Spleen (tissue), 11 donors: ENCODE data around the gene KCNE3. TPM values are rescaled to one million over a fixed set of nuclear protein-coding genes. Genes with fewer than 3 reads are reported as not detected.

Experiments
- DNase-seq: peaks from one replicate; pipeline ENCODE4 v3.0.0-alpha.2; 2020
- H3K27ac ChIP-seq, 8 donors: fragments of 200-600 bp; sonication (generic) in 7 of 8; 1 replicate in 4 of 8; 2 replicates in 4 of 8; pipeline versions ENCODE4 v1.5.0 to v1.8.0; 2016 to 2021; ENCODE audit warnings: inconsistent platforms in 4 of 8, mild to moderate bottlenecking in 4 of 8, moderate library complexity in 1 of 8
- H3K27me3 ChIP-seq, 7 donors: fragments of 200-600 bp; sonication (generic) in 6 of 7; replicated peaks in 1 of 7; 1 replicate in 4 of 7; 2 replicates in 3 of 7; pipeline versions ENCODE4 v1.5.0 to v1.8.0; 2016 to 2021; ENCODE audit warnings: inconsistent platforms in 3 of 7, mild to moderate bottlenecking in 1 of 7
- H3K36me3 ChIP-seq, 6 donors: fragments of 200-600 bp; sonication (generic) in 5 of 6; 1 replicate in 4 of 6; 2 replicates in 2 of 6; pipeline versions ENCODE4 v1.5.0 to v1.8.0; 2016 to 2021; ENCODE audit warnings: inconsistent platforms in 2 of 6
- H3K4me1 ChIP-seq, 6 donors: fragments of 200-600 bp; sonication (generic) in 5 of 6; 1 replicate in 3 of 6; 2 replicates in 3 of 6; pipeline versions ENCODE4 v1.5.0 to v1.8.0; 2016 to 2021; ENCODE audit warnings: inconsistent platforms in 3 of 6
- H3K4me3 ChIP-seq, 8 donors: fragments of 200-600 bp; sonication (generic) in 7 of 8; 1 replicate in 4 of 8; 2 replicates in 4 of 8; pipeline versions ENCODE4 v1.5.0 to v1.8.0; 2016 to 2021; ENCODE audit warnings: inconsistent platforms in 4 of 8, mild to moderate bottlenecking in 4 of 8, moderate library complexity in 2 of 8
- H3K9me3 ChIP-seq, 8 donors: fragments of 200-600 bp; sonication (generic) in 7 of 8; 1 replicate in 4 of 8; 2 replicates in 4 of 8; pipeline versions ENCODE4 v1.5.0 to v1.8.0; 2016 to 2021; ENCODE audit warnings: inconsistent platforms in 4 of 8
- CTCF ChIP-seq, 11 experiments: fragments of 200-600 bp in 7 of 11; fragments of 450-650 bp in 4 of 11; sonication (generic) in 4 of 11; IDR thresholded peaks in 8 of 11; conservative IDR thresholded peaks in 3 of 11; 1 replicate in 7 of 11; 2 replicates in 4 of 11; pipeline versions ENCODE4 v1.4.0 to v1.8.0; 2016 to 2021; ENCODE audit warnings: antibody characterized with exemption in 11 of 11, inconsistent platforms in 4 of 11, mild to moderate bottlenecking in 1 of 11
- POLR2A ChIP-seq, 3 donors: fragments of 450-650 bp; IDR thresholded peaks; one replicate each; pipeline ENCODE4 v1.5.1; 2017; ENCODE audit warnings: antibody characterized with exemption in 3 of 3, mild to moderate bottlenecking in 1 of 3
- POLR2AphosphoS5 ChIP-seq, 3 donors: sonication (generic); formaldehyde crosslinking; IDR thresholded peaks; one replicate each; pipeline ENCODE4 v1.5.1; 2017; ENCODE audit warnings: antibody characterized with exemption in 3 of 3
- WGBS, 5 donors: extraction: QIAGEN DNeasy Blood & Tissue Kit in 3 of 5; methylation state at CpG; one replicate each; pipeline versions ENCODE4 v1.1.5 to v1.1.7; 2013 to 2018; 5-methylcytosine and 5-hydroxymethylcytosine counted together
- intact Hi-C: fragments of 100-400 bp; cut with DNase I; formaldehyde crosslinking; loops from one replicate; pipeline ENCODE4 v1.15.0; 2023; ENCODE audit warnings: low total_unique reads
- polyA plus RNA-seq, 3 donors: library from polyadenylated mRNA; stranded (reverse); fragments of 200-250 nt; gene quantifications; one replicate each; pipeline ENCODE4 v1.2.1, GENCODE V29; 2013
- total RNA-seq, 7 donors: library from RNA; depleted of rRNA in 3 of 7; stranded (reverse); fragments of >200 nt in 3 of 7; fragmentation: NEBNext Ultra II Directional in 4 of 7; extraction: Animal tissue kit (Norgen Biotek cat#: 25700) in 4 of 7; gene quantifications; one replicate each; pipeline versions ENCODE4 v1.1.0 to v1.2.1, GENCODE V29; 2016 to 2021
- donor health status: healthy with polysubstance abuse.
- donor health status: DM: no; HTN: no; CAD: no; lungs with moderate emphysema.
- donor health status: DM: no; HTN: no; CAD: no.
- donor health status: Bipolar disorder and iron deficiency.
- donor health status: healthy.
- donor health status: DM: no; HTN: no; CAD: no.
- donor health status: DM: yes; HTN: yes; CAD: no.

The KCNE3 gene
- total and polyA plus RNA-seq, 10 donors, result 4.2 to 61.8 (median 23.3) TPM

GRCh38 chr11:74459584-74459983 lies 7.8 kb downstream of the KCNE3 start:
- 0 to 53% (median 0%) methylated on average over 1 of the region's 1 CpG for WGBS, 5 donors
- no peak for DNase-seq
- Histone ChIP-seq H3K27me3 (no peaks in the 10 kb centered on the region), H3K27ac (peak overlapping the region in 5 of 8 donors; percentile 11 to 93 (median 90)), H3K4me1 (peaks cover 0 to 60% (median 14%) of the 10 kb centered on the region in 6 donors), H3K4me3 (peak overlapping the region in 4 of 8 donors; percentile 30 to 64 (median 36)), H3K9me3 (no peaks in the 10 kb centered on the region), H3K36me3 (peaks cover 0 to 42% (median 4%) of the 10 kb centered on the region in 6 donors)
- no peak for TF ChIP-seq CTCF (IDR thresholded peaks at IDR 0.05 in 8 of 11, conservative IDR thresholded peaks at IDR 0.05 in 3 of 11)
- TF ChIP-seq POLR2AphosphoS5 (IDR thresholded peaks at IDR 0.05), result no peak
- TF ChIP-seq POLR2A (IDR thresholded peaks at IDR 0.05), result no peak
- intact Hi-C loops, result no loop called here

GRCh38 chr11:74457356-74457755 lies 10.0 kb downstream of the KCNE3 start:
- Histone ChIP-seq H3K9me3 (no peaks in the 10 kb centered on the region), H3K36me3 (peaks cover 0 to 42% (median 4%) of the 10 kb centered on the region in 6 donors), H3K4me1 (peaks cover 0 to 50% (median 13%) of the 10 kb centered on the region in 6 donors), H3K27ac (no peak overlapping the region), H3K27me3 (peaks cover 0 to 8% (median 0%) of the 10 kb centered on the region in 7 donors), H3K4me3 (no peak overlapping the region)
- TF ChIP-seq POLR2AphosphoS5 (IDR thresholded peaks at IDR 0.05), result no peak
- no peak for TF ChIP-seq POLR2A (IDR thresholded peaks at IDR 0.05)
- TF ChIP-seq CTCF (IDR thresholded peaks at IDR 0.05 in 8 of 11, conservative IDR thresholded peaks at IDR 0.05 in 3 of 11), result no peak
- DNase-seq, result no peak
- intact Hi-C loops, result no loop called here
- 91 to 93% (median 92%) methylated on average over 6 of the region's 6 CpGs for WGBS, 5 donors

DNA sequence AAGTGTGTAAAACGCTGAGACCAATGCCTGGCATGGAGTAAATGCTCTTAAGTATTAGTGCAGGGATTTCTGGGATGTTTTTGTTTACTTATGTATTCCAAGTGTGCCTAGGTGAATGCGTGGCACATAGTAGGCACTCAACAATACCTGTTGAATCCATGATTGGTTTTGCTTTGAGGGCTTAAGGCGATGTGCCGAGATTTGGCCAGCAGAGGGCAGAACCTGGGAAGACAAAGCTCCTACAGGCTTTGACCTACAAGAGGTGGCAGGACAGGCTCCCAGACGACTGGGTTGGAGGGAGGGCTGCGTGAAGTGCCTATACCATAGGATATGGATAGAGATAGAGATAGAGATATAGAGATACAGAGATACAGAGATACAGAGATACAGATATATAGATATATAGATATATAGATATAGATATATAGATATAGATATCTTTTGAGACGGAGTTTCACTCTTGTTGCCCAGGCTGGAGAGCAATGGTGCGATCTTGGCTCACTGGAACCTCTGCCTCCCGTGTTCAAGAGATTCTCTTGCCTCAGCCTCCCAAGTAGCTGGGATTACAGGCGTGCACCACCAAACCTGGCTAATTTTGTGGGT lies 13.9 kb downstream of the KCNE3 start:
- Histone ChIP-seq H3K27me3 (peaks cover 0 to 11% (median 0%) of the 10 kb centered on the region in 7 donors), H3K36me3 (peaks cover 0 to 37% (median 4%) of the 10 kb centered on the region in 6 donors), H3K4me1 (peaks cover 0 to 35% (median 14%) of the 10 kb centered on the region in 6 donors), H3K4me3 (no peak overlapping the region), H3K27ac (peak overlapping the region in 1 of 8 donors; percentile 23), H3K9me3 (no peaks in the 10 kb centered on the region)
- intact Hi-C loops, result loop anchor here (2.0 kb wide), 1 partner anchor 115 kb away; no protein-coding TSS in a partner anchor
- peak in 1 of 3 donors; percentile 41 for TF ChIP-seq POLR2AphosphoS5 (IDR thresholded peaks at IDR 0.05)
- peak; percentile 57 to 87 (median 78) for TF ChIP-seq CTCF (IDR thresholded peaks at IDR 0.05 in 8 of 11, conservative IDR thresholded peaks at IDR 0.05 in 3 of 11)
- TF ChIP-seq POLR2A (IDR thresholded peaks at IDR 0.05), result no peak
- WGBS, 5 donors, result 37 to 46% (median 41%) methylated on average over 10 of the region's 10 CpGs
- DNase-seq, result peak; percentile 88

GRCh38 chr11:74452366-74452765 lies 15.0 kb downstream of the KCNE3 start:
- peaks cover 0 to 11% (median 0%) of the 10 kb centered on the region in 7 donors for H3K27me3 ChIP-seq
- peaks cover 0 to 31% (median 11%) of the 10 kb centered on the region in 6 donors for H3K4me1 ChIP-seq
- no peak for DNase-seq
- H3K9me3 ChIP-seq, result no peaks in the 10 kb centered on the region
- peaks cover 0 to 26% (median 2%) of the 10 kb centered on the region in 6 donors for H3K36me3 ChIP-seq
- H3K27ac ChIP-seq, result no peak overlapping the region
- no peak for TF ChIP-seq POLR2AphosphoS5 (IDR thresholded peaks at IDR 0.05)
- no peak for TF ChIP-seq CTCF (IDR thresholded peaks at IDR 0.05 in 8 of 11, conservative IDR thresholded peaks at IDR 0.05 in 3 of 11)
- no peak for TF ChIP-seq POLR2A (IDR thresholded peaks at IDR 0.05)
- H3K4me3 ChIP-seq, result no peak overlapping the region
- intact Hi-C loops, result loop anchor here (2.0 kb wide), 1 partner anchor 116 kb away; no protein-coding TSS in a partner anchor
- WGBS, 5 donors, result 69 to 90% (median 77%) methylated on average over 3 of the region's 3 CpGs
